Epidermal melanocyte (primary cell): ENCODE data around the gene DCHS2.

ENCODE experiments used
- DNase-seq: peaks from one replicate; pipeline ENCODE4 v3.0.0; 2011; ENCODE audit warnings: low spot score; ENCODE audit not compliant: insufficient read length

DCHS2 gene

GRCh38 chr4:154399259-154399974 lies 92.2 kb downstream of the DCHS2 start:
- no peak for DNase-seq

- DNase-seq, result no peak
Measured at GRCh38 chr4:154390324-154390723, 101.3 kb downstream of the DCHS2 start.

- DNase-seq, result no peak
Measured at GRCh38 chr4:154389148-154389547, 102.5 kb downstream of the DCHS2 start.

GRCh38 chr4:154384012-154384411 lies 107.6 kb downstream of the DCHS2 start:
- DNase-seq, result no peak

GRCh38 chr4:154376486-154376885 lies 115.1 kb downstream of the DCHS2 start:
- DNase-seq, result no peak

GRCh38 chr4:154368060-154368459 lies 123.5 kb downstream of the DCHS2 start:
- DNase-seq, result no peak

GRCh38 chr4:154367659-154368058 lies 123.9 kb downstream of the DCHS2 start:
- DNase-seq, result no peak

- no peak for DNase-seq
Measured at GRCh38 chr4:154366956-154367355, 124.6 kb downstream of the DCHS2 start.

- no peak for DNase-seq
Measured at GRCh38 chr4:154364066-154364845, 127.3 kb downstream of the DCHS2 start.

- no peak for DNase-seq
Measured at GRCh38 chr4:154361450-154361849, 130.1 kb downstream of the DCHS2 start.

GRCh38 chr4:154360491-154360890 lies 131.1 kb downstream of the DCHS2 start:
- no peak for DNase-seq

- no peak for DNase-seq
Measured at GRCh38 chr4:154354883-154355282, 136.7 kb downstream of the DCHS2 start.

GRCh38 chr4:154349829-154350228 lies 141.8 kb downstream of the DCHS2 start:
- DNase-seq, result no peak

- no peak for DNase-seq
Measured at GRCh38 chr4:154348657-154349056, 142.9 kb downstream of the DCHS2 start.

- DNase-seq, result no peak
Measured at GRCh38 chr4:154345359-154345758, 146.2 kb downstream of the DCHS2 start.

GRCh38 chr4:154344686-154345085 lies 146.9 kb downstream of the DCHS2 start:
- DNase-seq, result no peak

GRCh38 chr4:154343651-154344050 lies 147.9 kb downstream of the DCHS2 start:
- no peak for DNase-seq

GRCh38 chr4:154341448-154341847 lies 150.2 kb downstream of the DCHS2 start:
- no peak for DNase-seq

GRCh38 chr4:154335588-154335987 lies 156.0 kb downstream of the DCHS2 start:
- no peak for DNase-seq

- DNase-seq, result no peak
Measured at GRCh38 chr4:154332681-154333421, 158.7 kb downstream of the DCHS2 start.

GRCh38 chr4:154329939-154330338 lies 161.7 kb downstream of the DCHS2 start:
- DNase-seq, result no peak

GRCh38 chr4:154329268-154329868 lies 162.2 kb downstream of the DCHS2 start:
- no peak for DNase-seq
